B cell (primary cell): ENCODE results near the gene SETBP1. TPM values are rescaled to one million over a fixed set of nuclear protein-coding genes. Genes with fewer than 3 reads are reported as not detected.

ENCODE experiments used
- ATAC-seq: fragments of 200-7000 bp; cut with Tn5 transposase; one replicate; pipeline ENCODE4 v1.10.0; 2021; ENCODE audit warnings: low read depth, mild to moderate bottlenecking, moderate number of reproducible peaks, moderate library complexity
- CTCF ChIA-PET: fragments of 350-600 bp; sonication (Branson Sonifier 250); formaldehyde crosslinking; loops from one replicate; lab custom pipeline; 2021; ENCODE audit warnings: antibody characterized with exemption, inconsistent platforms; lab: Charles Lee
- POLR2A ChIA-PET: fragments of 350-600 bp; sonication (Branson Sonifier 250); formaldehyde crosslinking; loops from one replicate; lab custom pipeline; 2021; ENCODE audit warnings: antibody characterized with exemption; lab: Charles Lee
- DNase-seq: peaks from one replicate; pipeline ENCODE4 v3.0.0; 2013
- H2AFZ ChIP-seq: 2 replicates; pipeline ENCODE4 v1.6.1; 2012; ENCODE audit warnings: mild to moderate bottlenecking, low read depth, low read length; ENCODE audit not compliant: insufficient read depth, poor library complexity, severe bottlenecking
- H3K27ac ChIP-seq, 2 donors: 1 replicate in 1 of 2; 2 replicates in 1 of 2; pipeline ENCODE4 v1.5.1; 2012 to 2013; ENCODE audit warnings: low read length in 2 of 2, mild to moderate bottlenecking in 2 of 2, moderate library complexity in 1 of 2
- H3K27me3 ChIP-seq, 4 experiments: fragments of 200-600 bp in 1 of 4; sonication (generic) in 1 of 4; replicated peaks in 1 of 4; 1 replicate in 2 of 4; 2 replicates in 2 of 4; pipeline versions ENCODE4 v1.6.1 to v1.7.0; 2013 to 2016; ENCODE audit warnings: low read length in 3 of 4, mild to moderate bottlenecking in 2 of 4, mixed read lengths in 1 of 4, moderate library complexity in 1 of 4; ENCODE audit not compliant: insufficient read depth in 4 of 4, control insufficient read depth in 3 of 4; ENCODE audit errors: control extremely low read depth in 1 of 4
- H3K36me3 ChIP-seq, 2 experiments: replicated peaks in 1 of 2; 1 replicate in 1 of 2; 2 replicates in 1 of 2; pipeline versions ENCODE4 v1.6.1 to v1.7.1; 2013; ENCODE audit warnings: low read length in 1 of 2; ENCODE audit not compliant: insufficient read depth in 2 of 2, control insufficient read depth in 1 of 2; ENCODE audit errors: control extremely low read depth in 1 of 2, extremely low read depth in 1 of 2
- H3K4me1 ChIP-seq, 2 donors: fragments of 200-600 bp in 1 of 2; sonication (generic) in 1 of 2; 1 replicate in 1 of 2; 2 replicates in 1 of 2; pipeline versions ENCODE4 v1.5.1 to v1.6.1; 2013 to 2017; ENCODE audit warnings: low read length in 2 of 2; ENCODE audit not compliant: control insufficient read depth in 2 of 2, insufficient read depth in 2 of 2
- H3K4me2 ChIP-seq: replicated peaks from 2 replicates; pipeline ENCODE3; 2012; ENCODE audit warnings: mild to moderate bottlenecking, low read depth, low read length; ENCODE audit not compliant: poor library complexity, severe bottlenecking
- H3K4me3 ChIP-seq, 5 experiments: fragments of 200-600 bp in 1 of 5; sonication (generic) in 1 of 5; 1 replicate in 3 of 5; 2 replicates in 2 of 5; pipeline versions ENCODE4 v1.5.1 to v1.7.0; 2011 to 2016; ENCODE audit warnings: low read length in 4 of 5, mild to moderate bottlenecking in 4 of 5, low read depth in 2 of 5, control low read depth in 1 of 5, moderate library complexity in 1 of 5; ENCODE audit not compliant: insufficient read depth in 1 of 5; ENCODE audit errors: control extremely low read depth in 1 of 5, extremely low read depth in 1 of 5
- H3K79me2 ChIP-seq: fragments of 200-600 bp; sonication (generic); one replicate; pipeline ENCODE4 v1.6.0; 2016; ENCODE audit warnings: low read length; ENCODE audit not compliant: control insufficient read depth, insufficient read depth
- H3K9ac ChIP-seq: fragments of 200-600 bp; sonication (generic); 2 replicates; pipeline ENCODE4 v1.6.1; 2017; ENCODE audit warnings: mild to moderate bottlenecking, low read length, moderate library complexity
- H3K9me3 ChIP-seq, 3 donors: one replicate each; pipeline versions ENCODE4 v1.6.1 to v1.7.1; 2013; ENCODE audit warnings: low read length in 2 of 3; ENCODE audit not compliant: control insufficient read depth in 2 of 3, insufficient read depth in 1 of 3; ENCODE audit errors: control extremely low read depth in 1 of 3
- H4K20me1 ChIP-seq: 2 replicates; pipeline ENCODE4 v1.6.0; 2012; ENCODE audit warnings: mild to moderate bottlenecking, low read length; ENCODE audit not compliant: insufficient read depth, control insufficient read depth, poor library complexity, severe bottlenecking
- H3K27ac Mint-ChIP-seq: one replicate; pipeline ENCODE4 v1.8.0; 2021; ENCODE audit warnings: mixed read lengths
- H3K27me3 Mint-ChIP-seq: one replicate; pipeline ENCODE4 v1.8.0; 2021; ENCODE audit warnings: mixed read lengths
- H3K4me1 Mint-ChIP-seq: one replicate; pipeline ENCODE4 v1.8.0; 2021; ENCODE audit warnings: mixed read lengths
- H3K4me3 Mint-ChIP-seq: one replicate; pipeline ENCODE4 v1.8.0; 2021; ENCODE audit warnings: mixed read lengths
- H3K9me3 Mint-ChIP-seq: one replicate; pipeline ENCODE4 v1.8.0; 2022; ENCODE audit warnings: mixed read lengths; ENCODE audit not compliant: insufficient read depth
- EZH2 ChIP-seq: IDR thresholded peaks from 2 replicates; pipeline ENCODE4 v1.6.1; 2012; ENCODE audit warnings: borderline replicate concordance, low read depth, mild to moderate bottlenecking, moderate library complexity, low read length; ENCODE audit not compliant: insufficient read depth, poor library complexity, severe bottlenecking
- WGBS: methylation state at CpG from one replicate; pipeline ENCODE4 v1.1.5; 2013; ENCODE audit warnings: missing lambda C conversion rate; ENCODE audit not compliant: insufficient coverage; 5-methylcytosine and 5-hydroxymethylcytosine counted together
- intact Hi-C: fragments of 100-400 bp; cut with micrococcal nuclease; formaldehyde crosslinking; loops from one replicate; pipeline ENCODE4 v1.10.0; 2022
- polyA plus RNA-seq: library from polyadenylated mRNA; depleted of rRNA; stranded (reverse); fragments of >200 nt; gene quantifications from 2 replicates; pipeline ENCODE4 v1.2.3, GENCODE V29; 2012
- total RNA-seq, 2 donors: library from RNA; stranded (reverse); fragments of 120-200 nt in 1 of 2; gene quantifications; 1 replicate in 1 of 2; 2 replicates in 1 of 2; pipeline versions ENCODE4 v1.2.3 to v1.2.4, GENCODE V29; 2013 to 2022
- TF ChIP-seq, protein P1 (sequence below): fragments of 200-600 bp; IDR thresholded peaks from one replicate; pipeline ENCODE4 v1.8.0; 2022; ENCODE audit warnings: antibody characterized with exemption, mild to moderate bottlenecking

The SETBP1 gene
- total and polyA plus RNA-seq, 2 donors (not counting 1 experiment from before 2014, with no cell fraction given), result 15.1 to 129 TPM

GRCh38 chr18:44759925-44760342 lies 79.2 kb downstream of the SETBP1 start:
- Histone ChIP-seq H3K9me3 (peaks cover 0 to 7% (median 0%) of the 10 kb centered on the region in 3 donors), H3K4me1 (peaks cover 85 to 93% of the 10 kb centered on the region in 2 donors), H3K36me3 (no peaks in the 10 kb centered on the region), H3K79me2 (peaks cover 59% of the 10 kb centered on the region), H3K9ac (peak overlapping the region; percentile 21), H3K4me3 (peak overlapping the region in 1 of 5 experiments; percentile 27), H3K27me3 (no peaks in the 10 kb centered on the region), H2AFZ (peak overlapping the region; percentile 52), H3K27ac (peak overlapping the region; percentile 87 to 94), H3K4me2 (peak overlapping the region; percentile 66), H4K20me1 (no peaks in the 10 kb centered on the region)
- no CpG with 5 or more reads among the region's 1 CpG for WGBS
- DNase-seq (peak; percentile 59), ATAC-seq (peak; percentile 40)
- no peak for TF ChIP-seq EZH2
- TF ChIP-seq, protein P1, sequence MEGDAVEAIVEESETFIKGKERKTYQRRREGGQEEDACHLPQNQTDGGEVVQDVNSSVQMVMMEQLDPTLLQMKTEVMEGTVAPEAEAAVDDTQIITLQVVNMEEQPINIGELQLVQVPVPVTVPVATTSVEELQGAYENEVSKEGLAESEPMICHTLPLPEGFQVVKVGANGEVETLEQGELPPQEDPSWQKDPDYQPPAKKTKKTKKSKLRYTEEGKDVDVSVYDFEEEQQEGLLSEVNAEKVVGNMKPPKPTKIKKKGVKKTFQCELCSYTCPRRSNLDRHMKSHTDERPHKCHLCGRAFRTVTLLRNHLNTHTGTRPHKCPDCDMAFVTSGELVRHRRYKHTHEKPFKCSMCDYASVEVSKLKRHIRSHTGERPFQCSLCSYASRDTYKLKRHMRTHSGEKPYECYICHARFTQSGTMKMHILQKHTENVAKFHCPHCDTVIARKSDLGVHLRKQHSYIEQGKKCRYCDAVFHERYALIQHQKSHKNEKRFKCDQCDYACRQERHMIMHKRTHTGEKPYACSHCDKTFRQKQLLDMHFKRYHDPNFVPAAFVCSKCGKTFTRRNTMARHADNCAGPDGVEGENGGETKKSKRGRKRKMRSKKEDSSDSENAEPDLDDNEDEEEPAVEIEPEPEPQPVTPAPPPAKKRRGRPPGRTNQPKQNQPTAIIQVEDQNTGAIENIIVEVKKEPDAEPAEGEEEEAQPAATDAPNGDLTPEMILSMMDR, result no peak
- Mint-ChIP-seq H3K27me3 (no peaks in the 10 kb centered on the region), H3K4me1 (peaks cover 97% of the 10 kb centered on the region), H3K4me3 (peak overlapping the region; percentile 77), H3K27ac (peak overlapping the region; percentile 94), H3K9me3 (no peaks in the 10 kb centered on the region)
- intact Hi-C loops, result loop anchor here (1.0 to 2.0 kb wide), 6 partner anchors 17 to 343 kb away; no protein-coding TSS in a partner anchor
- POLR2A ChIA-PET, result interaction anchor here (0.8 to 2.0 kb wide), 11 partner anchors 12 to 346 kb away, joined by 3 to 32 read pairs (median 4); partner anchors contain the start of gene SETBP1
- CTCF ChIA-PET, result interaction anchor here (0.7 to 1.9 kb wide), 19 partner anchors 8 to 453 kb away, joined by 3 to 24 read pairs (median 4); partner anchors contain the start of gene SETBP1

GRCh38 chr18:44761812-44762211 lies 81.1 kb downstream of the SETBP1 start:
- Mint-ChIP-seq H3K4me1 (peaks cover 96% of the 10 kb centered on the region), H3K9me3 (no peaks in the 10 kb centered on the region), H3K4me3 (peak overlapping the region; percentile 38), H3K27ac (peak overlapping the region; percentile 90), H3K27me3 (no peaks in the 10 kb centered on the region)
- Histone ChIP-seq H2AFZ (no peak overlapping the region), H3K27me3 (no peaks in the 10 kb centered on the region), H3K36me3 (no peaks in the 10 kb centered on the region), H3K9ac (no peak overlapping the region), H4K20me1 (no peaks in the 10 kb centered on the region), H3K4me1 (peaks cover 94 to 95% of the 10 kb centered on the region in 2 donors), H3K4me2 (peak overlapping the region; percentile 23), H3K4me3 (no peak overlapping the region), H3K27ac (peak overlapping the region; percentile 87 to 94), H3K9me3 (peaks cover 0 to 7% (median 0%) of the 10 kb centered on the region in 3 donors), H3K79me2 (peaks cover 59% of the 10 kb centered on the region)
- ChIA-PET CTCF (interaction anchor here (1.0 to 1.5 kb wide), 2 partner anchors 11 to 451 kb away, joined by 3 to 6 read pairs; no protein-coding TSS in a partner anchor), POLR2A (no interaction called here)
- 81% methylated on average over 3 of the region's 3 CpGs for WGBS
- intact Hi-C loops, result no loop called here
- no peak for ATAC-seq
- DNase-seq, result no peak
- TF ChIP-seq EZH2, result no peak
- TF ChIP-seq, protein P1, result no peak
